Stimulated activated memory B cell treated with anti-CD40 and anti-IgM and Interleukin-4, amounts not matched to agents 10 μg/mL and 1 μg/mL and 100 μg/mL, for 72 hours (primary cell): ENCODE measurements around the gene ARHGAP9.
"Not testable (repeated sequence)": the region's sequence is repeated elsewhere in the genome, so short reads cannot be mapped to it uniquely, and the experiment has no call there.

ENCODE experiments used
- ATAC-seq: fragments of 150-1000 bp; cut with Tn5 transposase; 2 replicates; pipeline ENCODE4 v1.10.0; 2021
- H3K27ac Mint-ChIP-seq: one replicate; pipeline ENCODE4 v1.8.0; 2022; ENCODE audit warnings: mild to moderate bottlenecking, mixed read lengths
- H3K27me3 Mint-ChIP-seq: one replicate; pipeline ENCODE4 v1.8.0; 2022; ENCODE audit warnings: mixed read lengths
- H3K36me3 Mint-ChIP-seq: one replicate; pipeline ENCODE4 v1.8.0; 2022; ENCODE audit warnings: mixed read lengths
- H3K4me1 Mint-ChIP-seq: one replicate; pipeline ENCODE4 v1.8.0; 2022; ENCODE audit warnings: mixed read lengths
- H3K4me3 Mint-ChIP-seq: one replicate; pipeline ENCODE4 v1.8.0; 2022; ENCODE audit warnings: mild to moderate bottlenecking, moderate library complexity, mixed read lengths
- H3K9me3 Mint-ChIP-seq: one replicate; pipeline ENCODE4 v1.8.0; 2022; ENCODE audit warnings: mixed read lengths

Gene ARHGAP9

GRCh38 chr12:57433370-57433769 lies 46.3 kb downstream of the ARHGAP9 start:
- H3K4me1 Mint-ChIP-seq: peaks cover 24% of the 10 kb centered on the region
- H3K9me3 Mint-ChIP-seq: no peaks in the 10 kb centered on the region
- H3K27me3 Mint-ChIP-seq: no peaks in the 10 kb centered on the region
- no peak for ATAC-seq
- H3K36me3 Mint-ChIP-seq: no peaks in the 10 kb centered on the region
- H3K27ac Mint-ChIP-seq: no peak overlapping the region
- no peak overlapping the region for H3K4me3 Mint-ChIP-seq

GRCh38 chr12:57431654-57432188 lies 47.9 kb downstream of the ARHGAP9 start:
- peak overlapping the region; percentile 97 for H3K4me3 Mint-ChIP-seq
- ATAC-seq: no peak
- H3K27me3 Mint-ChIP-seq: no peaks in the 10 kb centered on the region
- no peaks in the 10 kb centered on the region for H3K36me3 Mint-ChIP-seq
- H3K4me1 Mint-ChIP-seq: peaks cover 35% of the 10 kb centered on the region
- peak overlapping the region; percentile 100 for H3K27ac Mint-ChIP-seq
- no peaks in the 10 kb centered on the region for H3K9me3 Mint-ChIP-seq

GRCh38 chr12:57430931-57431566 lies 48.6 kb downstream of the ARHGAP9 start, which contains the start of gene R3HDM2:
Gene R3HDM2, minus strand, starts transcription at chr12:57431043. Its CDS starts 120,615 bp downstream, at chr12:57310428.
- Mint-ChIP-seq H3K27me3 (no peaks in the 10 kb centered on the region), H3K4me3 (peak within 1 kb of the TSS; percentile 97), H3K9me3 (no peaks in the 10 kb centered on the region), H3K27ac (peak within 1 kb of the TSS; percentile 100), H3K4me1 (peaks cover 35% of the 10 kb centered on the region), H3K36me3 (no peaks in the 10 kb centered on the region)
- peak; percentile 97 for ATAC-seq

- H3K4me3 Mint-ChIP-seq: peak overlapping the region; percentile 97
- H3K4me1 Mint-ChIP-seq: peaks cover 39% of the 10 kb centered on the region
- peak overlapping the region; percentile 100 for H3K27ac Mint-ChIP-seq
- H3K36me3 Mint-ChIP-seq: peaks cover 6% of the 10 kb centered on the region
- H3K27me3 Mint-ChIP-seq: no peaks in the 10 kb centered on the region
- peak; percentile 91 for ATAC-seq
- no peaks in the 10 kb centered on the region for H3K9me3 Mint-ChIP-seq
Observed at GRCh38 chr12:57430112-57430930, 49.3 kb downstream of the ARHGAP9 start.

- Mint-ChIP-seq H3K4me1 (peaks cover 40% of the 10 kb centered on the region), H3K4me3 (peak overlapping the region; percentile 84), H3K36me3 (peaks cover 7% of the 10 kb centered on the region), H3K27ac (peak overlapping the region; percentile 100), H3K27me3 (no peaks in the 10 kb centered on the region), H3K9me3 (no peaks in the 10 kb centered on the region)
- no peak for ATAC-seq
Observed at GRCh38 chr12:57429473-57430111, 50.1 kb downstream of the ARHGAP9 start.

GRCh38 chr12:57428965-57429364 lies 50.7 kb downstream of the ARHGAP9 start:
- no peaks in the 10 kb centered on the region for H3K27me3 Mint-ChIP-seq
- ATAC-seq: no peak
- H3K4me1 Mint-ChIP-seq: peaks cover 45% of the 10 kb centered on the region
- peaks cover 12% of the 10 kb centered on the region for H3K36me3 Mint-ChIP-seq
- no peaks in the 10 kb centered on the region for H3K9me3 Mint-ChIP-seq
- H3K27ac Mint-ChIP-seq: peak overlapping the region; percentile 100
- H3K4me3 Mint-ChIP-seq: peak overlapping the region; percentile 76

GRCh38 chr12:57426948-57427347 lies 52.7 kb downstream of the ARHGAP9 start:
- H3K27me3 Mint-ChIP-seq, ATAC-seq, H3K4me3 Mint-ChIP-seq, H3K9me3 Mint-ChIP-seq: not testable (repeated sequence)
- Mint-ChIP-seq H3K4me1 (peaks cover 45% of the 10 kb centered on the region), H3K27ac (peak overlapping the region; percentile 37), H3K36me3 (peaks cover 19% of the 10 kb centered on the region)
